GM12878 (cell line): ENCODE data around the gene ZFHX2. TPM values are rescaled to one million over a fixed set of nuclear protein-coding genes. Genes with fewer than 3 reads are reported as not detected.

Experiments used
- ATAC-seq: fragments of 200-7000 bp; cut with Tn5 transposase; 3 replicates; pipeline ENCODE4 v1.9.1; 2020; ENCODE audit warnings: mild to moderate bottlenecking, moderate library complexity
- BruUV-seq: library from RNA; stranded (reverse); fragments of 400-500 nt; replicated peaks from 2 replicates; lab custom pipeline; 2021; lab: Mats Ljungman, UMichigan
- CTCF ChIA-PET: fragments of 300-600 bp; sonication (Branson Sonifier 250); formaldehyde crosslinking; extraction: SDS; loops from one replicate; lab custom pipeline; 2021; ENCODE audit warnings: inconsistent platforms; lab: Yijun Ruan, JAX
- POLR2A ChIA-PET: fragments of 350-600 bp; formaldehyde crosslinking; extraction: SDS; loops from one replicate; lab custom pipeline; 2021; ENCODE audit warnings: inconsistent platforms; lab: Charles Lee
- RAD21 ChIA-PET: fragments of 300-600 bp; sonication (Branson Sonifier 250); formaldehyde crosslinking; loops from one replicate; lab custom pipeline; 2023; ENCODE audit warnings: antibody characterized with exemption; ENCODE audit not compliant: unreplicated experiment; lab: Charles Lee
- SMC1A ChIA-PET: fragments of 300-600 bp; sonication (Branson Sonifier 250); formaldehyde crosslinking; loops from one replicate; lab custom pipeline; 2023; ENCODE audit not compliant: unreplicated experiment, uncharacterized antibody; lab: Charles Lee
- DNase-seq: peaks from one replicate; pipeline ENCODE4 v3.0.0-alpha.2; 2011; ENCODE audit warnings: low read depth, low spot score
- FAIRE-seq: peaks from 3 replicates; lab custom pipeline; 2011; peaks lifted over from hg19 to GRCh38; lab: Jason Lieb, UNC
- H2AFZ ChIP-seq: 2 replicates; pipeline ENCODE4 v1.6.0; 2011; ENCODE audit warnings: low read depth, low read length, control low read depth; ENCODE audit not compliant: control insufficient read depth
- H3K27ac ChIP-seq: 2 replicates; pipeline ENCODE4 v1.5.1; 2011; ENCODE audit warnings: control low read depth; ENCODE audit not compliant: control insufficient read depth, insufficient read depth
- H3K27me3 ChIP-seq, 2 experiments: replicated peaks in 1 of 2; 2 replicates each; pipeline versions ENCODE4 v1.6.0 to v1.6.1; 2011; ENCODE audit warnings: low read length in 1 of 2; ENCODE audit not compliant: control insufficient read depth in 2 of 2, insufficient read depth in 2 of 2
- H3K36me3 ChIP-seq, 2 experiments: 2 replicates each; pipeline ENCODE4 v1.5.1; 2011; ENCODE audit warnings: low read length in 1 of 2; ENCODE audit not compliant: control insufficient read depth in 2 of 2, insufficient read depth in 2 of 2
- H3K4me1 ChIP-seq: 2 replicates; pipeline ENCODE4 v1.6.1; 2011; ENCODE audit warnings: mild to moderate bottlenecking, low read length, moderate library complexity, mixed read lengths; ENCODE audit not compliant: control insufficient read depth, insufficient read depth
- H3K4me2 ChIP-seq: 2 replicates; pipeline ENCODE4 v1.6.0; 2011; ENCODE audit warnings: control low read depth; ENCODE audit not compliant: control insufficient read depth, insufficient read depth
- H3K4me3 ChIP-seq: fragments of 200-600 bp; sonication (generic); 2 replicates; pipeline ENCODE4 v1.5.1; 2016
- H3K79me2 ChIP-seq: 2 replicates; pipeline ENCODE4 v1.6.0; 2011; ENCODE audit warnings: low read length; ENCODE audit not compliant: control insufficient read depth, insufficient read depth
- H3K9ac ChIP-seq: 2 replicates; pipeline ENCODE4 v1.8.0; 2011; ENCODE audit warnings: low read length, control low read depth, mixed read lengths; ENCODE audit not compliant: control insufficient read depth, insufficient read depth
- H3K9me3 ChIP-seq: replicated peaks from 3 replicates; pipeline ENCODE4 v1.5.1; 2011; ENCODE audit warnings: mild to moderate bottlenecking, low read length; ENCODE audit not compliant: control insufficient read depth, insufficient read depth
- H4K20me1 ChIP-seq: 2 replicates; pipeline ENCODE4 v1.6.0; 2011; ENCODE audit not compliant: control insufficient read depth, insufficient read depth
- ASH2L ChIP-seq: fragments of 300-600, 200-600 bp; sonication (generic); IDR thresholded peaks from 2 replicates; pipeline ENCODE4 v1.6.1; 2017; ENCODE audit warnings: low read depth, mild to moderate bottlenecking, borderline replicate concordance
- BCL11A ChIP-seq: IDR thresholded peaks from 2 replicates; pipeline ENCODE4 v1.6.1; 2011; ENCODE audit warnings: low read depth, low read length
- BMI1 ChIP-seq: fragments of 450-650 bp; IDR thresholded peaks from 2 replicates; pipeline ENCODE4 v1.6.1; 2016; ENCODE audit warnings: mild to moderate bottlenecking, moderate library complexity, borderline replicate concordance
- CBX3 ChIP-seq: fragments of 200-600 bp; sonication (generic); IDR thresholded peaks from 2 replicates; pipeline ENCODE4 v1.6.1; 2016; ENCODE audit warnings: low read depth, borderline replicate concordance
- CBX5 ChIP-seq: sonication (generic); IDR thresholded peaks from 2 replicates; pipeline ENCODE4 v1.6.1; 2016; ENCODE audit warnings: low read depth, moderate library complexity, mild to moderate bottlenecking, inconsistent platforms
- EED ChIP-seq: sonication (generic); IDR thresholded peaks from 2 replicates; pipeline ENCODE4 v1.6.1; 2016; ENCODE audit warnings: antibody characterized with exemption, low read depth
- FOS ChIP-seq: IDR thresholded peaks from 3 replicates; pipeline ENCODE4 v1.6.1; 2011; ENCODE audit warnings: borderline replicate concordance; ENCODE audit not compliant: insufficient read length; ENCODE audit errors: extremely low read depth
- MTA2 ChIP-seq: fragments of 450-650 bp; IDR thresholded peaks from 2 replicates; pipeline ENCODE4 v1.6.1; 2016; ENCODE audit warnings: low read depth, mild to moderate bottlenecking, moderate library complexity
- MYB ChIP-seq: fragments of 150-350 bp; IDR thresholded peaks from 2 replicates; pipeline ENCODE4 v1.6.1; 2014; ENCODE audit warnings: mild to moderate bottlenecking, low read depth, low read length, borderline replicate concordance
- NFYA ChIP-seq: IDR thresholded peaks from 2 replicates; pipeline ENCODE4 v1.6.1; 2011; ENCODE audit warnings: low read depth, mild to moderate bottlenecking, low read length, improper control_type of control experiment, borderline replicate concordance
- RAD21 ChIP-seq: IDR thresholded peaks from 2 replicates; pipeline ENCODE4 v1.6.1; 2011; ENCODE audit warnings: mild to moderate bottlenecking, low read depth, low read length, moderate library complexity; ENCODE audit not compliant: insufficient read depth
- RELB ChIP-seq: fragments of 450-650 bp; IDR thresholded peaks from 2 replicates; pipeline ENCODE4 v1.6.1; 2017; ENCODE audit warnings: low read depth, mild to moderate bottlenecking, moderate library complexity
- RFX5 ChIP-seq: IDR thresholded peaks from 2 replicates; pipeline ENCODE4 v1.6.1; 2011; ENCODE audit warnings: low read depth, low read length, improper control_type of control experiment
- STAT3 ChIP-seq: IDR thresholded peaks from 2 replicates; pipeline ENCODE4 v1.6.1; 2011; ENCODE audit warnings: low read depth, low read length, improper control_type of control experiment
- TBL1XR1 ChIP-seq: IDR thresholded peaks from 2 replicates; pipeline ENCODE4 v1.6.1; 2012; ENCODE audit warnings: low read depth, low read length, improper control_type of control experiment
- ZNF24 ChIP-seq: fragments of 450-650 bp; IDR thresholded peaks from 2 replicates; pipeline ENCODE4 v1.6.1; 2017; ENCODE audit warnings: antibody characterized with exemption, mild to moderate bottlenecking
- WGBS: methylation state at CpG from one replicate; pipeline ENCODE4 v1.1.6; 2016; ENCODE audit warnings: low lambda C conversion rate; ENCODE audit not compliant: insufficient replicate concordance, insufficient coverage; ENCODE audit errors: missing lambda C conversion rate; 5-methylcytosine and 5-hydroxymethylcytosine counted together
- in situ Hi-C: fragments of 300-500 bp; cut with MboI; formaldehyde crosslinking; loops from 9 replicates; pipeline ENCODE4 v1.14.3; 2018; ENCODE audit warnings: mixed read lengths
- intact Hi-C: fragments of 100-400 bp; cut with micrococcal nuclease; formaldehyde crosslinking; loops from one replicate; pipeline ENCODE4 v1.14.2; 2022; ENCODE audit not compliant: unreplicated experiment
- polyA plus RNA-seq, 11 experiments: library from polyadenylated mRNA; depleted of rRNA in 4 of 11; unstranded in 6 of 11; stranded (reverse) in 5 of 11; fragments of >200 nt; fragmentation: Nextera tagmentation in 4 of 11; fragmentation: Illumina TruSeq in 1 of 11; extraction: Ambion mirVana in 4 of 11; extraction: Trizol in 1 of 11; gene quantifications; 1 replicate in 1 of 11; 2 replicates in 10 of 11; pipeline versions ENCODE4 v1.2.1 to v1.2.3, GENCODE V29; 2011 to 2016; ENCODE audit warnings: inconsistent platforms in 2 of 11, missing spikeins in 2 of 11, low read depth in 1 of 11
- total RNA-seq, 4 experiments: library from RNA; depleted of rRNA in 3 of 4; stranded (reverse); fragments of >200 nt in 3 of 4; fragmentation: Illumina TruSeq in 1 of 4; extraction: Trizol in 1 of 4; gene quantifications; 2 replicates each; pipeline versions ENCODE4 v1.2.1 to v1.2.3, GENCODE V29; 2013 to 2021
- TF ChIP-seq, protein P1 (sequence below): IDR thresholded peaks from 2 replicates; pipeline ENCODE4 v1.6.1; 2011; ENCODE audit warnings: borderline replicate concordance, low read depth, mild to moderate bottlenecking, moderate library complexity, low read length; ENCODE audit not compliant: insufficient read depth, poor library complexity, severe bottlenecking
- TF ChIP-seq, protein P2 (sequence below), 3 experiments: IDR thresholded peaks in 2 of 3; conservative IDR thresholded peaks in 1 of 3; 2 replicates each; pipeline ENCODE4 v1.5.1; 2011; ENCODE audit warnings: low read depth in 3 of 3, low read length in 3 of 3, mild to moderate bottlenecking in 3 of 3, control low read depth in 2 of 3, moderate library complexity in 2 of 3, inconsistent platforms in 1 of 3, mixed read lengths in 1 of 3; ENCODE audit not compliant: control insufficient read depth in 2 of 3, insufficient read depth in 1 of 3; ENCODE audit errors: extremely low read depth in 1 of 3

ZFHX2 gene
- total and polyA plus RNA-seq, 10 of the 15 experiments (the other 5 are each of a cell fraction or from before 2014, with no cell fraction given): 0.27 to 2.2 (median 0.55) TPM

GRCh38 chr14:23582906-23583760, 31.6 kb upstream of the ZFHX2 start (continued):
- TF ChIP-seq RELB (no peak), CBX5 (no peak)

- ATAC-seq (no peak), DNase-seq (no peak), FAIRE-seq (no peak)
- ChIA-PET RAD21 (interaction anchor here (0.9 kb wide), 1 partner anchor 26 kb away, joined by 3 read pairs; no protein-coding TSS in a partner anchor), POLR2A (no interaction called here), CTCF (interaction anchor here (0.7 to 1.1 kb wide), 2 partner anchors 85 to 102 kb away, joined by 3 read pairs; no protein-coding TSS in a partner anchor), SMC1A (no interaction called here)
- no peaks in the 10 kb centered on the region for H3K79me2 ChIP-seq
- in situ Hi-C loops: no loop called here
- BruUV-seq: no TSS peak
- no peak overlapping the region for H3K4me3 ChIP-seq
- H3K27ac ChIP-seq: no peak overlapping the region
- no peaks in the 10 kb centered on the region for H3K36me3 ChIP-seq
- intact Hi-C loops: loop anchor here (10.0 kb wide), 1 partner anchor 444 kb away; no protein-coding TSS in a partner anchor
- 86% methylated on average over 4 of the region's 8 CpGs for WGBS
- no peak overlapping the region for H3K9ac ChIP-seq
- peaks cover 2% of the 10 kb centered on the region; the same call in 1 of the 2 replicates for H3K4me1 ChIP-seq
- H3K4me2 ChIP-seq: no peak overlapping the region
- H3K9me3 ChIP-seq: no peaks in the 10 kb centered on the region
- peaks cover 2% of the 10 kb centered on the region in 2 experiments; a peak in 2 of 4 replicates for H3K27me3 ChIP-seq
- no peaks in the 10 kb centered on the region for H4K20me1 ChIP-seq
- no peak overlapping the region for H2AFZ ChIP-seq
- TF ChIP-seq ASH2L (no peak), BMI1 (no peak), TBL1XR1 (no peak), ZNF24 (no peak), FOS (no peak), MYB (no peak), MTA2 (no peak), RFX5 (no peak), NFYA (no peak), CBX3 (no peak), RAD21 (no peak), BCL11A (no peak), STAT3 (no peak), EED (no peak)
- TF ChIP-seq, protein P1, sequence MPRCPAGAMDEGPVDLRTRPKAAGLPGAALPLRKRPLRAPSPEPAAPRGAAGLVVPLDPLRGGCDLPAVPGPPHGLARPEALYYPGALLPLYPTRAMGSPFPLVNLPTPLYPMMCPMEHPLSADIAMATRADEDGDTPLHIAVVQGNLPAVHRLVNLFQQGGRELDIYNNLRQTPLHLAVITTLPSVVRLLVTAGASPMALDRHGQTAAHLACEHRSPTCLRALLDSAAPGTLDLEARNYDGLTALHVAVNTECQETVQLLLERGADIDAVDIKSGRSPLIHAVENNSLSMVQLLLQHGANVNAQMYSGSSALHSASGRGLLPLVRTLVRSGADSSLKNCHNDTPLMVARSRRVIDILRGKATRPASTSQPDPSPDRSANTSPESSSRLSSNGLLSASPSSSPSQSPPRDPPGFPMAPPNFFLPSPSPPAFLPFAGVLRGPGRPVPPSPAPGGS: no peak
- TF ChIP-seq, protein P2, sequence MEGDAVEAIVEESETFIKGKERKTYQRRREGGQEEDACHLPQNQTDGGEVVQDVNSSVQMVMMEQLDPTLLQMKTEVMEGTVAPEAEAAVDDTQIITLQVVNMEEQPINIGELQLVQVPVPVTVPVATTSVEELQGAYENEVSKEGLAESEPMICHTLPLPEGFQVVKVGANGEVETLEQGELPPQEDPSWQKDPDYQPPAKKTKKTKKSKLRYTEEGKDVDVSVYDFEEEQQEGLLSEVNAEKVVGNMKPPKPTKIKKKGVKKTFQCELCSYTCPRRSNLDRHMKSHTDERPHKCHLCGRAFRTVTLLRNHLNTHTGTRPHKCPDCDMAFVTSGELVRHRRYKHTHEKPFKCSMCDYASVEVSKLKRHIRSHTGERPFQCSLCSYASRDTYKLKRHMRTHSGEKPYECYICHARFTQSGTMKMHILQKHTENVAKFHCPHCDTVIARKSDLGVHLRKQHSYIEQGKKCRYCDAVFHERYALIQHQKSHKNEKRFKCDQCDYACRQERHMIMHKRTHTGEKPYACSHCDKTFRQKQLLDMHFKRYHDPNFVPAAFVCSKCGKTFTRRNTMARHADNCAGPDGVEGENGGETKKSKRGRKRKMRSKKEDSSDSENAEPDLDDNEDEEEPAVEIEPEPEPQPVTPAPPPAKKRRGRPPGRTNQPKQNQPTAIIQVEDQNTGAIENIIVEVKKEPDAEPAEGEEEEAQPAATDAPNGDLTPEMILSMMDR (IDR thresholded peaks at IDR 0.05 in 2 of 3, conservative IDR thresholded peaks at IDR 0.05 in 1 of 3; ENCODE audit: control insufficient read depth in 2 of 3, extremely low read depth in 1 of 3, insufficient read depth in 1 of 3, low read depth in 3 of 3, low read length in 3 of 3): no peak
These were observed 29.4 kb upstream of the ZFHX2 start for GRCh38 chr14:23580948-23581281.
